NK-92 treated with Interleukin-12 subunit alpha and Interleukin-12 subunit beta, amount 100 ng/mL, for 24 hours (cell line): ENCODE results near the gene MOV10L1.
"Not testable (repeated sequence)": the region's sequence is repeated elsewhere in the genome, so short reads cannot be mapped to it uniquely, and the experiment has no call there.

ENCODE experiments used
- DNase-seq: peaks from one replicate; lab custom pipeline; 2025; lab: John Stamatoyannopoulos, UW

MOV10L1 gene

DNA sequence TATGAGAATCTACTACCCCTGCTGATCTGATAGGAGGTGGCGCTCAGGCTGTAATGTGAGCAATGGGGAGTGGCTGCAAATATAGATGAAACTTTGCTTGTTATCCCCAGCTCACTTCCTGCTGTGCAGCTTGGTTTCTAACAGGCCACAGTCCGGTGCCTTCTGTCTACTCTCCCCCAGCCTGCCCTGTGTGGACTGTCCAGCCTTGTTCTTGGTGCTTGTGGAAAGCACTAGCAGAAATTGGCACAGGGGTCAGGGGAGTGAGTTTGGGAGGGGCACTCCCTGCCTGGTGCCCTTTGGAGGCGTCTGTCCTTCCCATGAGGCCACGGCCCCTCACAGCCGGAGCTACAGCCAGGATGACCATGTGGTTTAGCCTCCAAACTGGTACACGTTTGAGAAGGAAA, 14.3 kb downstream of the MOV10L1 start:
- no peak for DNase-seq

DNA sequence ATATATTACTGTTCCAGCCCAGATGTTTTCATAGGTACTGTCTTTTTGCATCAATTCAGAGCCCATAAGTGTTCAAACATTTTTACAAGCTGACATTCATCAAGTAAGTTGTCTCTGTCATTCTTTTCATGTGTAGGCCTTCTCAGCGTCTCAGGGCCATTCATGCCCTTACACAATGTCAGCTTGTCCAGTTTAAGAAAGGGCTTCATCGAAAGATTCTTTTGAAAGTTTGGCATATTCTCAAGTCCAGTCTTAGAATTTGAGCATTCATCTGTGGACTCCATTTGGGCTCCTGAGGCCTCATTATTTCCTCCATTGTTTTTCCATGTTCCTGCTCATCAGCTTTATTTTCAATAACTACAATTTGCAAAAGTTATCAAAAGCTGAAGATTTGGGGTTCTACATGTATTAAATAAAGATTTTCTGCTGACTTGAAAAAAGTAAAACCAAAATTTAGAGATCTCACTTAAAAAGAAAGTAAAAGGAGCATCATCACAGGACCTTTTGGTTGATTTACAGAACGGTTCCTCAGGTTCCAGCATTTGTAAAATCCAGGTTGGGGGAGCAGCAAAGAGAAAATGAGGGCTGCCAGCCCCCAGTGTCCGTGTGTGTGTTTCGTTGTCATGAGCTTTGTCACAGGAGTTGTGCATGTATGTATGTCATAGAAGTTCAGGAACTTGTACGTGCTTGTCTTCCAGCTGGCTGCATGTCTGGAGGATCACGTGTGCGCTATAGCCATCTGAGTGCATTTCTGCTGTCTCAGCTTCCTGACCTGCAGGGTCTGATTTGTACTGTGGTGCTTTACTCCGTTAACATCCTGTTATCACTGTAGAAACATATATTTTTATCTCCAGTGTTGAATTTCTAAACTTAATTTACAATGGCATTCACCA, 15.6 kb downstream of the MOV10L1 start:
- no peak for DNase-seq

DNA sequence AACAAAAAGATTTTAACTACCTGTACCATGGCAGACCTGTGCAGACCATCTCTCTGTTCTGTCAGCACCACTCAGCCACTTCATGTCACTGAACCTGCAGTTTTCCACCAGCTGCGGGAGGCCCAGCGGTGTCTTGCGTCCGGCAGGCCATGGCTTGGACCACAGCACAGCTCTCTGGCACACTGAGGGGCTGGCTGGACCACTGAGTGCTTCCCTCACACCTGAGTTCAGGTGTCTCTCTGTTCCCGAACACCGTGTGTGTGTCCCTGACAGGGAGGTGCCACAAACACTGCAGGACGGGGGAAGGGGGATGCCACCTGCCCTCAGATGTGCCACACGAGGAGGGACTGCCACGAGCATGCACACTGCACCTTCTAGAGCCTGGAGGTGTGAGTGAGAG, 17.7 kb downstream of the MOV10L1 start:
- no peak for DNase-seq

DNA sequence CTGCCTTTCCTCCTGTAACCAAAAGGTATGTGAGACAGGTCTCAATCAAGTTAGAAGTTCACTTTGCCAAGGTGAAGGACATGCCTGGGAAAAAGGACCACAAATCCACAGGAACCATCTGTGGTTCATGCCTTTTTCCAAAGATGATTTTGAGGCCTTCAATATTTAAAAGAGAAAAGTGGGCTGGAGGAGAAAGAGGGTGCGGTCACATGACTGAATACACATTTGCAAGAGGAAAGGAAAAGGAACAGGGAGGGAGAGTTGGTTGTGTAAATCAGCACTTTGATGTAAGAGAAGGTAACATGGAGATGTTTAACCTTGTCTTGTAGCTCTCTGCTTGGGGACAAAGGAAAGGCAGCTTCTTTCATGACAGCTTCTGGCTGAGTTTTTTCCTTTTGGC, 21.2 kb downstream of the MOV10L1 start:
- DNase-seq: no peak

DNA sequence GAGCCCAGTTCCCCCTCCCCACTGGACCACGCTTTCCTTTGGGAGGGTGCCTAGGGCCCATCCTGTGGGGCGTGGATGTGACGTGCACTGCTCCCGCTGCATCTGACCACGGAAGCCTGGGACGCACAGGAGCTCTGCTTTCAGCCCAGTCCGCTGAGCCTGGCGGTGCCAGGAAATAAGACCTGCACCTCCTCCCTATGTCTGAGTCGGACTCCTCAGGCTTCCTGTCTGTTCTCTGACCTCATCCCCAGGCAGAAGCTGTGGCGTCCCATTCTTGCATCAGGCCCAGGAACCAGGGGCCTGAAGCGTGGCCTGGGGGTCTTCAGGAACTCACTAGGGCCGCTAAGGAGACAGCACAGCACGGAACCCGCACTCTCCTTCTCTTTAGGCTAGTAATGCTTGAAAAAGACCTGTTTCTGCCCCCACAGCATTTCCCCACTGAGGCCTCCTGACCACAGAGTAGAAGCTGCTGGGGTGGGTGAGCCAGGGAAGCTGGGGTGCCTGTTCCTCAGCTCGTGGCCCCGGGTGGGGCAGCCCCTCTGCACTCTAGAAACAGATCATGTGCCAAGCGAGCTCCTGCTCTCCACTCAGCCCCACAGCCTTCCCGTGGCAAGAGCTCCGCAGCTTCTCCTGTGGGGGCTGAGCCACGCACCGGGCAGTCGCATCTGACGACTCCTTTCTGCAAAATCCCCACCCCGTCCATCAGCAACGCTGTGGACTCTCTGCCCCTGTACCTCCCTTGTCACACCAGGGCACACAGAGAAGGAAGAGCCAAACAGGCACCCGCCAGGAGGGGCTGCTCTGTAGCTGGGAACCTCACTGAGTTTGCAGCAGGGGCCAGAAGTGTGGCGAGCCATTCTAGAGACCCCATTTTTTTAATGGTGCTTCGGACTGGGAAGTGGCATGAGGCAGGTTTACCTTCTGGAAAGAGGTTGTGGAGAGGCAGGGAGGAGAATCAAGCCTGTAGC, 22.6 kb downstream of the MOV10L1 start:
- no peak for DNase-seq

DNA sequence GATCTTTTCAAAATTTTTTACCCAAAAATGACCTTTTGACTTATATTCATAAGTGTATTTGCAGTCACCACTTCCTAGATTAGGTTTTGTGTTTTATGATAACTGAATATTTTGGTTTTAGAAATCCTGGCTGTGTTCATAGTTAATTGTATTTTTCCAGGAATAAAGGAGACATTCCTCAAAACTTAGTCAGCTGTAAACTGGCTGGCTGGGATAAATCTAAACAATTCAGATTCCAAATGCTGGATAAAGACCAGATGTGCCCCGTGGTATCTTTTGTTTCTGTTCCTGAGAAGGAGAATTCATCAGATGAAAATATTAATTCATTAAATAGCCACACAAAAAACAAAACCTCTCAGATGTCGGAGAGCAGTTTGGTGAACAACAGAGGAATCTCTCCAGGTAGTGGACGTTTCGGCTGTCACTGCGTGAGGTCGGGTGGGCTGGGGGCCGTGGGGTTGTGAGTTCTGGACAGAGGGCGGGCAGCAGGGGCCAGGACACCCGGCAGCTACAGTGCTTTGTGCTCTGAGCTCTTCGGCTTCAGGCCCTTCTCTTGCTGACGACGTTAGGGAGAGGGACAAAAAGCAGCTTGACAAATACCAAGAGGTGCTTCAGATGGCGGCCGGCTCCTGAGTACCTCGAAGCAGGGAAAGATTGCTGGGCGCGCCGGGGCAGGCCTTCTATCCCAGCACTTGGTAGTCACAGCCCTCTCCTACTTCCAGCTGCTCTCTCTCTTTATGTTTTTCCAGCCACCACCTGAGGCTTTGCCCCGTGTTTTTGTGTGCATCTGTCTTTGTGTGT, 24.6 kb downstream of the MOV10L1 start:
- no peak for DNase-seq

DNA sequence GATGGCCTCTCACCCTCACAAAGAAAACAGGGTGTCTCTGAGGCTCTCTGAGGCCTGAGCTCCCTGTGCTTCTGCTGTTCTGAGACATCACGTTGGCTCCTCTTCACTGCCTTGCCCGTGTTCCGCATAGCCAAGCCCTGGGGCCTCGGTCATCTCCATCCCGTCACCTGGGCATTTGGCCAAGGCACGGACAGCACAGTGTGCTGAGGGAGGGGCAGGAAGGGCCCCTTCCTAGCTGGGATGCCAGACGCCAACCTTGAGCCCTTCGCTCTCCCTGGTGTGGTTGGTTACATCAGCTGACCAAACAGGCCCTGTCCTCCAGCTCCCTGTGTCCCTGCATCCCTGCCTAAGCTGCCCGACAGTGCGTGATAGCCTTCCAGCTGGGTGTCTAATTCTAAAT, 25.9 kb downstream of the MOV10L1 start:
- no peak for DNase-seq

DNA sequence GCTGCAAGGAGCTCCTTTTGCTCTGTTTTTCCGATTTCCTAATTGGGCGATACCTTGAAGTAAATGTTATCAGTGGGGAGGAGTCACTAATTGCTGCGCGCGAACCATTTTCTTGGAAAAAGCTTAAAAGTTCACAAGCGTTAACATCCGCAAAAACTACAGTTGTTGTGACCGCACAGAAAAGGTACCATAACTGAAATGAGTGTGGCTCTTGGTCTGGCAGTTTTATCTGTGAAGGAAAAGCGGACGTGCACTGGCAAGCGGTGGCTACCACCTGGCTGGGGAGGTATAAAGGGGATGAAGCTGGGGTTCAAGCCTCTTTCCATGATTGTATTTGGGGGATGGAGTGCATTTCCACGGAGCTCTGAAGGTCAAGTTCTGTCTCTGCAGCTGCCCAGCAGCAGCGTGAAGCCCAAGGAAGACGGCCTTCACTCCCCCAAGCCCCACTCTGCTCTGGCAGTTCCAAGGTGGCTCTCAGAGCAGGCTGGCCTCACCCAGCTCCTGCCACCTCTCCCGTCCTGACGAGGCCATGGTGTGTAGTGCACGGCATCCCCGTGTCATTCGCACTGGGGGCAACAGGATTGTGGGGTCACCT, 27.5 kb downstream of the MOV10L1 start:
- no peak for DNase-seq

DNA sequence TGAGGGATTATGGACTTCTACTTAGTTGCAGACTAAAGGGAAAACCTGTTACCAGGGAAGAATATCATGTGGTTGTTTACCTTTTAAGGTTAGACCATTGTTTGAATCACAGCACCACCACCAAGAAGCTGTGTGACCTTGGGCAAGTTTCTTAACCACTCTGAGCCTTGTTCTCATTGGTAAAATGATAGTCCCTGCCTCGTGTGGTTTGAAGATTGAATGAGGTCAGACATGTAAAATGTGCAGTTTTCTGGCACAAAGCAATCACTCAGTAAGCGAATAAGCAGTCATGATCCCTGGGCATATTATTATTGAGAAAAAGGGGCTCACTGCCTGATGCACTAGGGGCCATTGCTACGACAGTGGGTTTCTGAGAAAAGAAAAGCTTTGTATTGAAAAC, 28.3 kb downstream of the MOV10L1 start:
- no peak for DNase-seq

DNA sequence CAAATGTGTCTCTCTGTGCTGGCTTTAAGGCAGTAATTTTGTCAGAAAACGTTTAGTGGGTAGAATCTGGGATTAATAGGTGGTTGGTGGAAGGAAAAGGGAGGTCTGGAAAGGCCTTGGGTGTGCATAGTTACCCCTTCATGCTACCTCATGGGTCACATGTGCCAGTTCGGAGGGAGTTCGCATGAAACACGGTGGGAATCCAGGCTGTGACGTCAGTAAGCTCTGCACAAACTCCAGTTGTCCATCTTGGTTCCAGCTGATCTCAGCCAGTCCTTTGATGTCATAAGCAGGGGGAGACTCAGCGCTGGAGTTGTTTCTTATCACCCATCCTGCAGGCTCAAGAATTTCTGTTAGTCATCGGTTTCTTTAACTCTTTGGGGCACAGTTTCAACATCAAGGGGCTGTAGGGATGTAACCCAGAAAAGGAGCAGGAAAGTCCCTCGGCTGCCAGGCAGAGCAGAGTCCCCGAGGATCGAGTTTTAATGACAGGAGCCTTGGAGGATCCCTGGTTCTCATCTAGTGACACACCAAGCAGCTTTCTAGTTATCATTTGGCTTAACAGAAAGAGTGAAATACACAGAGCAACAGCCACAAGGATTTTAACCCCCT, 28.9 kb downstream of the MOV10L1 start:
- DNase-seq: no peak

DNA sequence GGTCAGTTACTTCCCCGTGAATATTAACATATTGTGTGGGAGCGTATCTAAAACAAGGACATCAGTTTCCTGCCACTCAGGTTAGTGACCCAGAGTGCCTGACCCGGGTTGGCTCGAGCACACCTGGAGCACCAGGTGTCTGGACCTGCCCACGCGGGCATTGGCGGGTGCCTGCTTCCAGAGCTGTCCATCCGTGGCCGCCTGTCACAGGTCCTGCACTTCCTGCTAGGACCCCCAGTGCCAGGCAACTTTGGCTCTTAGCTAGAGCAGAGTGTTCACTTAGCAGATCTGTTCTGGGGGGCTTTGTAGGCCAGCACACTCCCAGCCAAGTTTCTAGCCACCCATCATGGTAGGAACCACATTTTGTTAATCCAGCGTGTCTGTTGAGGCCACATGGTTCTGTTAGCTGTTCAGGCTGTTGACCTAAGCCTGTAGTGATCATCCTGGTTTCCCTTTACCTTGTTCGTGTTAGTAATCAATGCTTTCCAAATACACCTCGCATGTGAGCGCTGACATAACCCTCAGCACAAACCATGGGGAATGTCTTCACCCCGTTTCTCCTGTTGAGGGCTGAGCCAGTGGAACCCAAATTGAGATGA, 29.5 kb downstream of the MOV10L1 start:
- no peak for DNase-seq

DNA sequence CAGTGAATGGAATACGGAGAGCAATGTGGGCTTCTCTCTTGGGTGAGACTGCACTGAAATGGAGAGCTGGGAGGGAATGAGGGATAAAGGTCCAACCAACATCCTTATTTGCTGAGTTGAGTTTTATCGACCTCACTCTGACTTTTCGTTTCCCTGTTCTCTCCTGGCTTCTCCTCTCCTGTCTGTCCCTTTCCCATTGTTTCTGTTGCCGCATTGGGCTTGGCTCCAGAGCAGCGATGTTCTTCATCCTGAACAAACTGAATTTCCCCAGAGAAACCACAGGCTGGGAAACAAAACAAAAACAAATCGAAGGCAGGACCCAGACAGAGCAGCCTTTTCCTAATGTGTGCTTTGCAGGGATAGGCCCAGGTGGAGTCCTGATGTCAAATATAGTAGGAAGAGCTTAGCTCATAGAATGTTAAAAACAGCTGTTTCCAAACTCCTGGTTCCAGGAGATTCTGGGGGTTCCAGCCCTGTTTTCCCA, 30.0 kb downstream of the MOV10L1 start:
- no peak for DNase-seq

DNA sequence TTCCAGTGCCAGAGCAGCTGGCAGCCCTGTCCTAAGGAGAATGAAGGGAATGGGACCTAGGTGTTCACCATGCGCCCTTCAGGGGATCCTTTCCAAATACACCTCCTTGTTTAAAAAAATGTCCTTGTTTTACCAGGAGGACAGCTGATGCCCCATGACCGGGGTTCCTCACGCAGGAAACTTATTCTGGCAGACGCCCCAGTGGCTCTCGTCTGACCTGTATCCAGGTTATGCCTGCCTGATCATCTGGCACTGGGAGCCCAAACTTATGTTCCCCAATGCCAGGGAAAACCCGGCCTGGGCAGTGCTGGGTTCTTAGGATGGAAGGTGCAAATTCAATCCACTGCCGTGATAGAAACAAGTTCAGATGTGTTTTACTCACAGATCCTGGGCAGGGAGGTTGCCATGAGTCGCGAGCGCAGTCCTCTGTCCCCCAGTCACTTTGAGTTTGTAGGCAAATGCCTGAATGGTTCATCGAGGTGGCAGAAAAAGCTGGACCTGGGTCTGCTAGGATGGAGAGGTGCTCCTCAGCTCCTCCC, 31.5 kb downstream of the MOV10L1 start:
- no peak for DNase-seq

DNA sequence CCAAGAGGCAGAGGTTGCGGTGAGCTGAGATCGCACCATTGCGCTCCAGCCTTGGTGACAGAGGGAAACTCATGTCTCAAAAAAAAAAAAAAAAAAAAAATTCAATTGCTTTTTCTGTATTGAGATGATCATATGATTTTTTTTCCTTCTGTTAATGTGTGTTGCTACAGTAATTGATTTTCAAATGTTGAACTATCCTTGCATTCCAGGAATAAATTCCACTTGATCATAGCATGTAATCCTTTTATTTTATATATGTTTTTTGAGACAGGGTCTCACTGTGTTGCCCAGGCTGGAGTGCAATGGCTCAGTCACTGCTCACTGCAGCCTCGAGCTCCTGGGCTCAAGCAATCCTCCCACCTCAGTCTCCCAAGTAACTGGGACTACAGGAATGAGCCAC, 33.3 kb downstream of the MOV10L1 start:
- DNase-seq: no peak

DNA sequence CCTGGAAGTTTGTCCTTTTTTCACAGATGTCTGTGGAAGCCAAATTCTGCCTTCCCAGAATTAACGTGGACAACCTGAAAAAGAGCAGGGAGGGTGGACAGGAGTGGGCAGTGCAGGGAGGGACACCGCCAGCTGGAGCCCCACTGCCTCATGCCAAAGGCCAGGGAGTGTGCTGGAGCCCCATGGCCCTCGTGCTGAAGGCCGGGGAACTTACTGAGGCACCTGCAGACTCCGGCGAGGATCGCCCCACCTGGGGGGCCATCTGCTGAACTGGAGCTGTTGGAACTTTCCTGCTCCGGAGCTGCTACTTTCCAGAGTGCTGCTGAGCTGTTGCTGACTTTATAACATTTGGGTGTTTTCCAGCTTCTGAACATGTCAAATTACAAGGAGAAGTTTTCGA, 35.2 kb downstream of the MOV10L1 start:
- DNase-seq: no peak

DNA sequence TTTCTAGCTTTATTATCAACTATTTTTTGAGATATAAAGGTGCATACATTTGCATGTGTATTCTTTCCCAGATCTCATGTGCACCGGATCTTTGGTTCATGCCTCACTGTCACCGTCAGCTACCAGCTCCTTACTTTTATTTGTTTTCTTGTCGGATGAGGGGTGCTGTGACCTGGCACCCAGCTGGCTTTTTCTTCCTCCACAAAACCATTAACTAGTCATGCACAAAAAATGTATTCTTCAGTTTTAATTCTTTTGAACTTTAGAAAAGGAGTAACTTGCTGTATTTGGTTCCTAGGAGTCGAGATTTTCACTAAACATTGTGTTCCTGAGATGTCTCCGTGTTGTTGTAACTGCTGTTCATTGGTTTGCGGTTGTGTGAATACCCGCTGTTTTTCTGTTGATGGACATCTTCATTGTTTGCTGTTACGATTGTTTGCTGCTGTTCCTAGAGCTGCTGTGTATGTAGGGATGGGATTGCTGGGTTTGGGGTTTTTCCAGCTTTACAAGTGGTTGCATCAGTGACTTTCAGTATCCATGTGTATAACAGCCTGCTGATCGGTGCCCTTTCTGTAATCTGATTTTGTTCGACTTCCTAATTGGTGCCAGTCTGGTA, 39.4 kb downstream of the MOV10L1 start:
- DNase-seq: no peak

DNA sequence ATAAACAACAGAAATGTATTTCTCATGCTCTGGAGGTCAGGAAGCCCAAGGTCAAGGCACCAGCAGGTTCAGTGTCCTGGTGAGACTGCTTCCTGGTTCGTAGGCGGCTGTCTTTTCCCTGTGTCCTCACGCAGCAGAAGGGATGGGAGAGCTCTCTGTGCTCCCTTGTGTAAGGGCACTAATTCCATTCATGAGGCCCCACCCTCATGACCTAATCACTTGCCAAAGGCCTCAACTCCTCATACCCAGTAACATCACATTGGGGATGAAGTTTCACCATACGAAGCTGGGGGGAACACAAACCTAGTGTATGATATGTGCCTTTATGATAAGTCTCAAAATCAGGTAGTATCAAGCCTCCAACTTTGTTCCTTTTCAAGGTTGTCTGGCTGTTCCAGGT, 42.1 kb downstream of the MOV10L1 start:
- DNase-seq: no peak

DNA sequence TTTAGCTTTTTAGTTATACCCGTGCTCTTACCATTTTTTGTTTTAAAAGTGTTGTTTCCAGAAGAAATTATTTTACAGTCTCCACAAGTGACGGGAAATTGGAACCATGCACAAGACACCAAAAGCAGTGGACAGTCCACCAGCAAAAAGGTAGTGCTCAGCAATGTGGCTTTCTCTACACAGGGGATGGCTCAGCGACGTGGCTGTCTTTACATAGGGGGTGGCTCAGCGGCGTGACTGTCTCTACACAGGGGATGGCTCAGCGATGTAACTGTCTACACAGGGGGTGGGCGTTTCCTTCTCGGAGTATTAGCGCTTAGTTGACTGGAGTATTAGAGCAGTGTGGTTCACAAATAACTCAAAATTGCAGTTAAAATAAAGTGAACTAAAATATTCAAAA, 44.7 kb downstream of the MOV10L1 start:
- DNase-seq: no peak

DNA sequence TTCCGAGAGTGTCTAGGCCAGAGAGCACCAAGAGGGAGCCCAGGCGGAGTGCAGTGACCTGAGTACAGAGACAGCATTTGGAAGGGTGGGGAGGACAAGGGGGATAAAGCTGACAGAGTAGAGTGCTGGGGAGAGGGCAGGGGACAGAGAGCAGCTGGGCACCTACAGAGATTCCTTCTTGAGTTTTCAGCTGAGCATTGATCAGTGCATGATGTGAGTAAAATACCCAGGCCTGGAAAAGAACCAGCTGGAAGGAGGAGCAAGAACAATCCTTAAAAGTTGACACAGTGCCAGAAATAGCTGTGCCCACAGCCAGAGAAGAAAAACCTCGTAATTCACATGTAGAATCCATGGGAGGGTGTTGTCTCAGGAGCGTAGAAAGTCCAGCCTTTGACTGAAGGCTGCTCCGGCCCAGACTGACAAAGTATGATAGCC, 46.8 kb downstream of the MOV10L1 start:
- DNase-seq: no peak

DNA sequence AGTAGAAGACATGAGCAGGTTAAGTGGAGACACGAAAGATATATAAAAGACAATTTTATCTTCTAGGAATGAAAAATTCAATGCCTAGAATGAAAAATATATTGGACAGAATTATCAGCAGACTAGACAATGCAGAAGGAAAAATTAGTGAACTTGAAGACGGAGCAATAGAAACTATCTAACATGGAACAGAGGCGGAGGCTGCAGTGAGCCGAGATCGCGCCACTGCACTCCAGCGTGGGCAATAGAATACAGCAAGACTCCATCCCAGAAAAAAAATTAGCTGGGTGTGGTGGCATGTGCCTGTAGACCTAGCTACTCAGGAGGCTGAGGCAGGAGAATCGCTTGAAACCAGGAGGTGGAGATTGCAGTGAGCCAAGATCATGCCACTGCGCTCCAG, 47.5 kb downstream of the MOV10L1 start:
- not testable (repeated sequence) for DNase-seq
